Loucy (cell line): ENCODE measurements around the gene RELL2.

ENCODE experiments used
- H2AFZ ChIP-seq: fragments of 200-600 bp; sonication (generic); 2 replicates; pipeline ENCODE4 v1.6.0; 2016; ENCODE audit warnings: antibody characterized with exemption, mild to moderate bottlenecking, low read length, moderate library complexity
- H3F3A ChIP-seq: fragments of 200-600 bp; 2 replicates; pipeline ENCODE4 v1.6.0; 2016; ENCODE audit warnings: antibody characterized with exemption, low read depth, mild to moderate bottlenecking
- H3K27me3 ChIP-seq: fragments of 200-600 bp; sonication (generic); 2 replicates; pipeline ENCODE4 v1.6.1; 2014; ENCODE audit warnings: low read length, mild to moderate bottlenecking; ENCODE audit not compliant: insufficient read depth, poor library complexity, severe bottlenecking
- H3K36me3 ChIP-seq: fragments of 200-600 bp; sonication (generic); 2 replicates; pipeline ENCODE4 v1.6.1; 2016; ENCODE audit warnings: low read length; ENCODE audit not compliant: insufficient read depth
- H3K4me1 ChIP-seq: fragments of 200-600 bp; sonication (generic); 2 replicates; pipeline ENCODE4 v1.5.1; 2014; ENCODE audit warnings: low read length, mild to moderate bottlenecking; ENCODE audit not compliant: insufficient read depth, poor library complexity, severe bottlenecking
- H3K4me2 ChIP-seq: fragments of 200-600 bp; sonication (generic); 2 replicates; pipeline ENCODE4 v1.6.0; 2014; ENCODE audit warnings: antibody characterized with exemption, low read length, low read depth, mild to moderate bottlenecking; ENCODE audit not compliant: poor library complexity, severe bottlenecking
- H3K4me3 ChIP-seq: fragments of 200-600 bp; sonication (generic); 2 replicates; pipeline ENCODE4 v1.5.1; 2014; ENCODE audit warnings: low read length, mild to moderate bottlenecking, mixed read lengths; ENCODE audit not compliant: poor library complexity, severe bottlenecking
- H3K79me2 ChIP-seq: fragments of 200-600 bp; sonication (generic); 2 replicates; pipeline ENCODE4 v1.6.1; 2014; ENCODE audit warnings: low read length; ENCODE audit not compliant: insufficient read depth
- H3K9ac ChIP-seq: fragments of 200-600 bp; sonication (generic); 2 replicates; pipeline ENCODE4 v1.6.0; 2014; ENCODE audit warnings: mild to moderate bottlenecking, low read depth, low read length, moderate library complexity; ENCODE audit not compliant: poor library complexity, severe bottlenecking
- H3K9me2 ChIP-seq: fragments of 200-600 bp; sonication (generic); replicated peaks from 2 replicates; pipeline ENCODE4 v1.6.1; 2016; ENCODE audit warnings: low read depth, low read length, mixed read lengths
- H3K9me3 ChIP-seq: fragments of 200-600 bp; sonication (generic); 2 replicates; pipeline ENCODE4 v1.6.1; 2014; ENCODE audit warnings: mild to moderate bottlenecking, antibody characterized with exemption, low read length, low read depth; ENCODE audit not compliant: insufficient read depth
- H4K20me1 ChIP-seq: fragments of 200-600 bp; sonication (generic); 2 replicates; pipeline ENCODE4 v1.6.0; 2014; ENCODE audit warnings: antibody characterized with exemption, low read length, mild to moderate bottlenecking; ENCODE audit not compliant: insufficient read depth, poor library complexity, severe bottlenecking
- EZH2phosphoT487 ChIP-seq: fragments of 200-600 bp; IDR thresholded peaks from 2 replicates; pipeline ENCODE4 v1.6.1; 2018; ENCODE audit warnings: antibody characterized with exemption, mild to moderate bottlenecking, moderate library complexity, borderline replicate concordance
- TF ChIP-seq, protein P1 (sequence below): fragments of 200-600 bp; sonication (generic); conservative IDR thresholded peaks from 2 replicates; pipeline ENCODE4 v1.5.1; 2014; ENCODE audit warnings: mild to moderate bottlenecking, antibody characterized with exemption, low read length

RELL2 gene

DNA sequence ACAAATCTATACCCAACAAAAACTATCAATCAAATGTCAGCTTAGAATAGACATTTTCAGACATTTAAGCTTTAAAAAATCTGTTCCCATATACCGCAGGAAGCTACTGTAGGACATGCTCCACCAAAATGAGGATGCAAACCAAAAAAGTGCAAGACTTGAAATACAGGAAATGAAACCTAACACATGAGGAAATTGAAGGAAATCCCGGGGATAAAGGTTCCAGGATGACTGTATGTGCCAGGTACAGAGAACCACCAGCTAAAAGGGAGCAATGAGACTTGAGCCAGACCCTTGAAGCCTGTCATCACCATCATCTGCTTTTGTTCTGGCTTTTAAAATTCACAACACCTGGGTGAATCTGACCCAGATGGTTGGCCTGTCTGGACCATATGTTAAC is 39.4 kb upstream of the RELL2 start:
- Histone ChIP-seq H3K9me2 (no peaks in the 10 kb centered on the region), H3K27me3 (no peaks in the 10 kb centered on the region), H3K36me3 (peaks cover 24% of the 10 kb centered on the region), H3K4me1 (peaks cover 50% of the 10 kb centered on the region), H4K20me1 (peaks cover 86% of the 10 kb centered on the region), H3K4me3 (no peak overlapping the region), H3K4me2 (peak overlapping the region; percentile 7), H3F3A (no peaks in the 10 kb centered on the region), H3K79me2 (peaks cover 98% of the 10 kb centered on the region), H3K9me3 (no peaks in the 10 kb centered on the region), H3K9ac (no peak overlapping the region), H2AFZ (no peak overlapping the region)
- no peak for TF ChIP-seq EZH2phosphoT487
- TF ChIP-seq, protein P1, sequence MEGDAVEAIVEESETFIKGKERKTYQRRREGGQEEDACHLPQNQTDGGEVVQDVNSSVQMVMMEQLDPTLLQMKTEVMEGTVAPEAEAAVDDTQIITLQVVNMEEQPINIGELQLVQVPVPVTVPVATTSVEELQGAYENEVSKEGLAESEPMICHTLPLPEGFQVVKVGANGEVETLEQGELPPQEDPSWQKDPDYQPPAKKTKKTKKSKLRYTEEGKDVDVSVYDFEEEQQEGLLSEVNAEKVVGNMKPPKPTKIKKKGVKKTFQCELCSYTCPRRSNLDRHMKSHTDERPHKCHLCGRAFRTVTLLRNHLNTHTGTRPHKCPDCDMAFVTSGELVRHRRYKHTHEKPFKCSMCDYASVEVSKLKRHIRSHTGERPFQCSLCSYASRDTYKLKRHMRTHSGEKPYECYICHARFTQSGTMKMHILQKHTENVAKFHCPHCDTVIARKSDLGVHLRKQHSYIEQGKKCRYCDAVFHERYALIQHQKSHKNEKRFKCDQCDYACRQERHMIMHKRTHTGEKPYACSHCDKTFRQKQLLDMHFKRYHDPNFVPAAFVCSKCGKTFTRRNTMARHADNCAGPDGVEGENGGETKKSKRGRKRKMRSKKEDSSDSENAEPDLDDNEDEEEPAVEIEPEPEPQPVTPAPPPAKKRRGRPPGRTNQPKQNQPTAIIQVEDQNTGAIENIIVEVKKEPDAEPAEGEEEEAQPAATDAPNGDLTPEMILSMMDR = no peak

DNA sequence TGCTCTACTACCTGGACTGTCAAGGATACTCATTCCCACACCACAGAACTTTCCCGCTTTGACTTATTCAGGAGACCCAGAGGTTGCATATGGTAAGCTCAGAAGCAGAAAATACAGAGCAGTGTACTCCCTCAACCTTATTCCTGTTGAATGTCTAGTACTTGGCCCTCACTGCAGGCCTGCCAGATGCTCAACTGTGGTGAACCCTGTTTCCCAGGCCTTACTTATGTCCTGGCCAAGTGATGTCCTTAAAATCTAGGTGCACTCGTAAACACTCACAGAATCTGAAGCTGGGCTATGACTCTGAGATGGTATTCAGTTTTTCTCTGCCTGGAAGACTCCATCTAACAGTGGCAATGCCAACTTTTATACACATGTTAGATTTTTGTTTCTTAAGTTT is 39.0 kb upstream of the RELL2 start:
- H3K79me2 ChIP-seq = peaks cover 98% of the 10 kb centered on the region

DNA sequence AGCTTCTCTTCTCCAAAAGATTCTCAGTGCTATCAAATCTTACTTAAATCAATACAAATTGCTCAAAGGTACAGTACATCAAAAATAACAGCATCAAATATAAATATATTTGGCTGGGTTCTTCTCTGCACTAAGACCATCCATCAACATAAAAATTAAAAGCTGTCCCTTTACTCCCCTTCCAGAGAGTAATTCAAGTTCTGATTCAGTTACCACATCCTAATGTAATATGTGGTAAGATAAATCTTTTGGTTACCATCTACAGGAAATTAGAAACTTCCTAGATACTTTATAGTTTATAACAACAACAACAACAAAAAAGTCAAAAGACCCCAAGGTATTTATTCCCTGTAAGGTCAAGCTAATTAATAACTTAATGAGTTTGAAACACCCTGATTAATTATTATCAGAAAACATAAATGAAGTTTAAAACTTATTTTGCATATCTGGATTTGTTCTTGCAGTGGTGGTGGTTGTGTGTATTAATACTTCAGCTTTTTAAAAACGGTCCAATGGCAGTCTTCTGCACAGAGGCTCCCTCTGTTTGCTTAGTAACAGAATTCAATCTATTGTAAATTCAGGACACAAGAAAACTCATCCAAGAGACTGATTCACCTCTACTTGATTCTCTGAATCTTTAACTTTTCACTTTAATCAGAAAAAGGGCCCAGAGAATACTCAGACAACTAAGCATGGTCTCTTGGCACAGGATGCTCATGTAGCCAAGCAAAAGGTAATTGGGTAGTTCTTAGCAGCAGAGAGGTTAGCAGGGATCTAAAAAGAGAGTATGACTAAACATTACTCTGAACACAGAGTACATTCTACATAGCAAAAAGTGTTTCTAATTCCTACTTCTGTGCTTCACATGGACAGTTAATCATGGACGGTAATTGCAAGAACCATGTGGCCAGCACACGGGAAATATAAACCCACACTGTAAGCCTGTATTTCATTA is 38.1 kb upstream of the RELL2 start:
- Histone ChIP-seq H3K4me1 (peaks cover 54% of the 10 kb centered on the region), H4K20me1 (peaks cover 86% of the 10 kb centered on the region), H3K9ac (no peak overlapping the region), H3K79me2 (peaks cover 98% of the 10 kb centered on the region), H3K4me2 (peak overlapping the region; percentile 38), H3K9me2 (no peaks in the 10 kb centered on the region), H3K4me3 (no peak overlapping the region), H3K9me3 (no peaks in the 10 kb centered on the region), H2AFZ (no peak overlapping the region), H3F3A (no peaks in the 10 kb centered on the region), H3K36me3 (peaks cover 16% of the 10 kb centered on the region), H3K27me3 (no peaks in the 10 kb centered on the region)
- TF ChIP-seq EZH2phosphoT487 = no peak
- TF ChIP-seq, protein P1 = no peak

More for the DNA sequence above, 39.0 kb upstream of the RELL2 start:
- no peak for TF ChIP-seq EZH2phosphoT487
- TF ChIP-seq, protein P1 = no peak
- H3K4me1 ChIP-seq = peaks cover 50% of the 10 kb centered on the region
- H3K9me2 ChIP-seq = no peaks in the 10 kb centered on the region
- H3F3A ChIP-seq = no peaks in the 10 kb centered on the region
- no peaks in the 10 kb centered on the region for H3K9me3 ChIP-seq
- H4K20me1 ChIP-seq = peaks cover 86% of the 10 kb centered on the region
- H3K36me3 ChIP-seq = peaks cover 24% of the 10 kb centered on the region
- H3K9ac ChIP-seq = no peak overlapping the region
- no peak overlapping the region for H3K4me3 ChIP-seq
- H2AFZ ChIP-seq = no peak overlapping the region
- no peaks in the 10 kb centered on the region for H3K27me3 ChIP-seq
- no peak overlapping the region for H3K4me2 ChIP-seq
